ENCODE data around the gene ELOB. TPM values are rescaled to one million over a fixed set of nuclear protein-coding genes. Genes with fewer than 3 reads are reported as not detected.
"Not testable (repeated sequence)": the region's sequence is repeated elsewhere in the genome, so short reads cannot be mapped to it uniquely, and the experiment has no call there.

The ELOB gene
- total RNA-seq, 2 donors from 2014 or later: 209 to 336 TPM

DNA sequence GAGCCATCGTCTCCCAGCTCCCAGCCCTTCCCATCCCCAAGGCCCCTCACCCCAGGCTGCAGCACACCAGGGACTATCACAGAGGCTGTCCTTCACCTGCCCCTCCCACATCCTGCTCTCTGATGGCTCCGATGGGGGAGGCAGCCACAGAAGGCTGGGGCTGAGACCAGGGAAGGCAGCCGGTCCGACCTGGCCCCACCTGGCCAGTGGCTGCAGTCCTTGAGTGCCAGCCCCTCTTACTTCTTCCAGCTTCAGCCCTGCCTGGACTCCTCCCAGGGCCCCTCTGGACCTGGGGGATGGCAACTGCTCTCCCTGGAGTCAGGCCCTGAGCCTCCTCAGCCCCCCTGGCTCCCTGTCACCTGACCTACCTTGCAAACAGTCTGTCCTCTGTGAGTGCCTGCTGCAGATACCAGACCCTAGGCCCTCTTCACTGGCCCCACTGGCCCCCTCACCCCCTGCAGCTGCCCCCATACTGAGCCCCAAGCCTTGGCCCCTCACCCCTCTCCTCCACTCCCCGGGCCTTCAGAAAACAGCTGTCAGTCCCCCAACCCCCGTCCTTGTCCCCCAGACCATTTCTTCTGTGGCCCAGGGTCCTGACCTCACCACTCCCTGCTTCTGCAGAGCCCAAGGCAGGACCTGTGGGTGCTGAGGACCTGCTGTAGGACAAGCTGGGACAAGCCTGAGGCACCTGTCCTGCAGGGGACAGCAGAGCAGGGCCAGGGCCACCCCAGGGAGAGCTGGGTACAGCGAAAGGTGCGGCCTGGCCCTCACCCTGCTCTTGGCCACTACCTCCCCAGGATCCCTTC, 37.3 kb downstream of the ELOB start:
- intact Hi-C loops (cut with DNase I, micrococcal nuclease): no loop called here
- DNase-seq (no peak), ATAC-seq (no peak)

DNA sequence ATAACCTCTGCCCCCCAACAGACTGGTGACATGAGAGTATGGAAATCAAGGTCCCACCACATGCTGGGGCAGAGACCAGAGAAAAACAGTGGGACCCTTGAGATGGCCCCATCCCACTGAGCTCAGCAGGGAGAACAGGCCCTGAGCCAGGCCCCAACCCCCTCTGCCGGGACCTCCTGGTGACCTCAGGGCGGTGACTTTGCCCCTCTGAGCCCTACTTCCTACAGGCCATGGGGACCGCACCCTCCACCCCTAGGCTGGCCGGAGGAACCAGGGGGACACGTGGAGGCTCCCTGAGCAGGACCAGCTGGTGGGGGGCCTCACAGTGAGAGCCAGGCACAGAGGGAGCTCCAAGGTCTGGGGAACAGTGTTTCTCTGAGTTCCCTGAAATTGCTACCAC, 38.5 kb downstream of the ELOB start:
- intact Hi-C loops (cut with DNase I, micrococcal nuclease): no loop called here
- ATAC-seq (no peak), DNase-seq (no peak)

DNA sequence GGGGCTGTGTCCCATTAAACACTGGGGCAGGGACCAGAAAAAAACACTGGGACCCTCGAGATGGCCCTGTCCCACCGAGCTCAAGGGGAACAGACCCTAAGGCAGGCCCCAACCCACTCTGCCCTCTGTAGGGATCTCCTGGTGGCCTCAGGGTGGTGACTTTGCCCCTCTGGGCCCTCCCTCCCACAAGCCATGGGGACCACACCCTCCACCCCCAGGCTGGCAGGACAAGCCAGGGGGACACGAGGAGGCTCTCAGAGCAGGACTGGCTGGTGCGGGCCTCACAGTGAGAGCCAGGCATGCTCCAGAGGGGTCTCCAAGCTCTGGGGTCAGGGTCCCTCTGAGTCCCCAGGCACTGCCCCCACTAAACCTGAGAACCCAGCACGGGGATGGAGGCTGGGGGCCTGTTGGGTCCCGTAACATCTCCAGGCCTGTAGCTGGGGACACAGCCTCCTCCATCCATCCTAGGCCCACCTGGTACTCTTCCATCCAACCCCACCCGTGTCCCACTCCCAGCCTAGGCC, 39.1 kb downstream of the ELOB start:
- DNase-seq (no peak), ATAC-seq (no peak)
- intact Hi-C loops (cut with DNase I, micrococcal nuclease): no loop called here

- ATAC-seq: no peak
- intact Hi-C loops (cut with DNase I, micrococcal nuclease): no loop called here
- DNase-seq: no peak
Measured at GRCh38 chr16:2737238-2737605, 39.9 kb downstream of the ELOB start.

- intact Hi-C loops (cut with DNase I, micrococcal nuclease): no loop called here
- DNase-seq: no peak
- ATAC-seq: no peak
Measured at GRCh38 chr16:2736476-2737237, 40.4 kb downstream of the ELOB start.

DNA sequence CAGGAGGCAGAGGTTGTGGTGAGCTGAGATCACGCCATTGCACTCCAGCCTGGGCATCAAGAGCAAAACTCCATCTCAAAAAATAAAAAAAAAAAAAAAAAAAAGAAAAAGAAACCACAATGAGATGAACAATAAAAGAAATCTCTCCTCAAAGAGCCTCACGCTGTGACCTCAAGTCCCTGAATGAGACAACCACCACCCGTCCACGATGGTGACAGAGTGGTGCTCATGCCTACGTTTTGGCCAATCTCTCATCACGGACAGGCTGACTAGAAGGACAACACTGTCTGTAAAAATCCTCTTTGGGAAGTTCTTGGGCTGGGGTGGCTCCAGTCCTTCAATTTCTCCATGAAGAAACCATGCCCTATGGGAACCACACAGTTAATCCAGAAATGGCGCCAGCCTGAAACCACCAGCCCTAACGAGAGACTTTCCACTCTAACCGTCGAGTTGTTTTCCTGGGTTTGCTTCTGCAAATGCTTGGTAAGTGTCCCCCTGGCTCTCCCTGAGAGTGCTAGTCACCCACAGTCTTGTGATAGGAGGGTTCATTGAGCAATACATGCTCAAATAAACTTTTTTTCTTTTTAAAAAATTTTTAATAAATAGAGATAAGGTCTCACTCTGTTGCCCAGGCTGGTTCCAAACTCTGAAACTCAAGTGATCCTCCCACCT, 42.1 kb downstream of the ELOB start:
- DNase-seq (no peak), ATAC-seq (no peak)
- intact Hi-C loops (cut with DNase I, micrococcal nuclease): no loop called here

GRCh38 chr16:2728034-2728433, 49.0 kb downstream of the ELOB start:
- ATAC-seq (no peak), DNase-seq (no peak)
- intact Hi-C loops (cut with DNase I, micrococcal nuclease): no loop called here

DNA sequence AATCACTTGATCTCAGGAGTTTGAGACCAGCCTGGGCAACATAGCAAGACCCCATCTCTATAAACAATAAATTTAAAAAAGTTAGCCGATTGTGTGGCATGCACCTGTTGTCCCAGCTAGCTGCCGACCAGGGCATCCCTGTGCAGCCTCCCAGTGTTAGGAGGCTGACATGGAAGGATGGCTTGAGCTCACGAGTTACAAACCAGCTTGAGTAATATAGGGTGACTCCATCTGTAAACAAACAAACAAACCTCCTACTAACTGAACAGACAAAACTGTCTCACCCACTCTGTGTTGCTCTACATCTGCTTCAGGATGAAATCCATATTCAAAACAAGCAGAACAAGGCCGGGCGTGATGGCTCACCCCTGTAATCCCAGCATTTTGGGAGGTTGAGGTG, 50.2 kb downstream of the ELOB start:
- intact Hi-C loops (cut with DNase I, micrococcal nuclease): no loop called here
- no peak for ATAC-seq
- DNase-seq: no peak

DNA sequence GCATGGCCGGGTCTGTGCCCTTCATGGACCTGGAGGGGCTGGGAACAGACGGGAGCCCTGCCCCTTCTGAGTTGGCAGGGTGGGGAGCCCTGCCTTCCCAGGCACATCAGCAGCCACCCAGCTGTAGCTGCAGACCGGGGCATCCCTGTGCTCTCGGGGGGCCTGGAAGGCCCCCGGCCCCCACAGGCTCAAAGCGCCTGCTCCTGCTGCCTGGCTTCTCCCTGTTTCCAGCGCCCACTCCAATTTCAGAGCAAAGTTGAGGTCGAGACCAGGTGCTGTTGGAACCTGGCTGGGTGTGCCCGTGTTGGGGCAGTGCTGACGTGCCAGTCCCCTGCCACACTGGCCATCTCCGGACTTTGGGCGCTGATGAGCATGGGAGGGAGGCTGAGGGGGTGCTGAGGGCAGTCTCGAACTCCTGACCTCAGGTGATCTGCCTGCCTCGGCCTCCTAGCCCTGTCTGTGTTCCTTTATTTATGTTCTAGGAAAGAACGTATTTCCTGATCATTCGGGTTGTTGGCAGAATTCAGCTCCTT, 52.2 kb downstream of the ELOB start:
- no peak for DNase-seq
- intact Hi-C loops (cut with DNase I, micrococcal nuclease): no loop called here
- no peak for ATAC-seq

DNA sequence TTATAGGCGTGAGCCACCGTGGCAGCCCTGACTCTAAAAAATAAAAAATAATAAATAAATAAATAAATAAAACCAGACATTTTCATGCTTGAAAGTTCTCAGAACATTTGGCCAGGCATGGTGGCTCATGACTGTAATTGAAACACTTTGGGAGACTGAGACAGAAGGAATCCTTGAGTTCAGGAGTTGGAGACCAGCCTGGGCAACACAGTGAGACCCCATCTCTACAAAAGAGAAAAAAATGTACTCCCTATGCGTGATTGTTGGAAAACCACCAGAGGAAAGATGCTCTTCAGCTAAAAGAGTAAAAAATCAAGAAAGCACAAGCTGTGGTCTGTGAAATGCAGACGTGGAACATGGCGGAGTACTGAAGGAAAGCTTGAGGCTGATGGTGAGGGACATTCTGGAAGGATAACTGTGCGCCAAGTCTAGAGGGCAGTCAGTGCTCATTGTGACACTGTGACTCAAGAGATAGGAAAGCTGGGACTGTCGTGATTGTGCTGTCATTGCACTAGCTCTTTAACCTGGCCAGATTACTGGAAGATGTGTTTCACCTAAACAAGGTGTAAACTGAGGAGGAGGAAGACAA, 52.9 kb downstream of the ELOB start:
- no peak for DNase-seq
- ATAC-seq: no peak
- intact Hi-C loops (cut with DNase I, micrococcal nuclease): no loop called here

DNA sequence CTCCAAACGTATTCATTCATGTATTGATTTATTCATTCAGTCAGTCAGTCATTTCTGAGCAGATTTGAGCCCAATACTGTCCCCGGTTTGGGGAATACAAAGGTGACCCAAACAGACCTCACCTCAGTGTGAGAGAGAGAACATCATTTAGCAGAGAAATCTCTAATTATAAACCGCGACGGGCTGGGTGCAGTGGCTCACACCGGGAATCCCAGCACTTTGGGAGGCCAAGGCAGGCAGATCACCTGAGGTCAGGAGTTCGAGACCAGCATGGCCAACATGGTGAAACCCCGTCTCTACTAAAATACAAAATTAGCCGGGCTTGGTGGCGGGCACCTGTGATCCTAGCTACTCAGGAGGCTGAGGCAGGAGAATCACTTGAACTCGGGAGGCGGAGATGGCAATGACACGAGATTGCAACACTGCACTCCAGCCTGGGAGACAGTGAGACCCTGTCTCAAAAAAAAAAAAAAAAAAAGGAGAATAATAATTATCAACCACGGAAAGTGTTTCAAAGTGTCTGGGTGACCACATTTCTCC, 55.4 kb downstream of the ELOB start:
- ATAC-seq; intact Hi-C loops (cut with DNase I, micrococcal nuclease); DNase-seq: not testable (repeated sequence)

Other genes starting within 250 kb of the ELOB start
- gene CEMP1, start 245.9 kb downstream of the ELOB start, total RNA-seq: under 1 TPM; 0.70 TPM
- gene PDPK1, start 239.3 kb downstream of the ELOB start, total RNA-seq: 10 to 100 TPM; 71.1 to 77.4 TPM
- gene KCTD5, start 94.8 kb downstream of the ELOB start, total RNA-seq: 10 to 100 TPM; 49.3 to 79.6 TPM
- under 1 TPM; 0.34 to 0.76 TPM for gene PRSS27, start 57.1 kb downstream of the ELOB start, total RNA-seq
- gene SRRM2, start 24.6 kb downstream of the ELOB start, total RNA-seq: 100 to 1,000 TPM; 476 to 593 TPM
- gene PRSS33, start 10.3 kb upstream of the ELOB start, total RNA-seq: not detected
- not detected for gene PRSS41, start 21.2 kb upstream of the ELOB start, total RNA-seq
- gene PRSS21, start 40.0 kb upstream of the ELOB start, total RNA-seq: 1 to 10 TPM; 1.7 to 6.4 TPM
- gene ZG16B, start 53.0 kb upstream of the ELOB start, total RNA-seq: 10 to 100 TPM; 40.9 to 50.0 TPM
- 10 to 100 TPM in 1 of 2 donors, under 1 TPM in 1; 0.78 to 12.9 TPM for gene PRSS22, start 80.9 kb upstream of the ELOB start, total RNA-seq
- gene FLYWCH2, start 105.9 kb upstream of the ELOB start, total RNA-seq: 10 to 100 TPM; 20.7 to 30.8 TPM
- 10 to 100 TPM; 23.0 to 27.3 TPM for gene FLYWCH1, start 134.7 kb upstream of the ELOB start, total RNA-seq
- 1 to 10 TPM in 1 of 2 donors, under 1 TPM in 1; 0.89 to 1.1 TPM for gene KREMEN2, start 187.0 kb upstream of the ELOB start, total RNA-seq
- 10 to 100 TPM in 1 of 2 donors, 1 to 10 TPM in 1; 8.7 to 12.7 TPM for gene PAQR4, start 192.1 kb upstream of the ELOB start, total RNA-seq
- 10 to 100 TPM in 1 of 2 donors, 1 to 10 TPM in 1; 4.4 to 12.6 TPM for gene PKMYT1, start 203.2 kb upstream of the ELOB start, total RNA-seq
- gene CLDN9, start 235.6 kb upstream of the ELOB start, total RNA-seq: under 1 TPM; 0.40 to 0.42 TPM
- gene CLDN6, start 240.9 kb upstream of the ELOB start, total RNA-seq: not detected
- 10 to 100 TPM; 10.5 to 19.3 TPM for gene TNFRSF12A, start 243.1 kb upstream of the ELOB start, total RNA-seq
- gene HCFC1R1, start 246.7 kb upstream of the ELOB start, total RNA-seq: 10 to 100 TPM; 26.6 to 31.4 TPM
- 10 to 100 TPM; 18.8 to 19.3 TPM for gene THOC6, start 246.8 kb upstream of the ELOB start, total RNA-seq